HCEC 1CT (cell line): ENCODE results near the gene NRG2.

Source experiments
- DNase-seq: peaks from one replicate; pipeline ENCODE4 v3.0.0-alpha.2; 2017

The NRG2 gene

DNA sequence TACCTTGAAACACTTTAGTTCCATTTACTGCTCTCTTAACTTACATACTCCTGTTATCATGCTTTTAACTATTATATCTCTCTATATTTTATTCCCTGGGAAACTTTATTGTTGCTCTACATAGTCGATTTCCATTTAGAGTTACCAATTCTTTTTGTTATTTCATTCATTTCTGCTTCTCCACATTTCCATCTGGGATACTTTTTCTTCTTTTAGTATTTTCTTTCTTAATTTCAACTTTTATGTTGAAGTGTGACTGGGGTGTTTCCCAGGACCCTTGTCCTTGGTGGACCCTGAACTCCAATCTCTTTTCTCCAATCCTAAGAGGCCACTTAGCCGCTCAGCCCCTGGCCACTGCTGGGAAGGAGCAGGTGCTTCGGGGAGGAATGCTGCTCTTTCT lies 211.5 kb downstream of the NRG2 start:
- DNase-seq: no peak

DNA sequence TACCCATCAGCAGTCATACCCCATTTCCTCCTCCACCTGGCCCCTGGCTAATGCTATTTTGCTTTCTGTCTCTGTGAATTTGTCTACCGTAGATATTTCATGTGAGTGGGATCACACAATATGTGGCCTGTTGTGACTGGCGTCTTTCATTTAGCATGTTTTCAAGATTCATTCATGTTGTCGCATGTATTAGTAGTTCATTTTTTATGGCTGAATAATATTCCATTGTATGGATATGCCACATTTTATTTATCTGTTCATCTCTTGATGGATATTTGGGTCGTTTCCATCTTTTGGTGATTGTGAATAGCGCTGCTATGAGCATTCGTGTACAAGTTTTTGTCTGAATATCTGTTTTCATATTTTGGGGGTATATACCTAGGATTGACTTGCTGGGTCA lies 213.6 kb downstream of the NRG2 start:
- no peak for DNase-seq

DNA sequence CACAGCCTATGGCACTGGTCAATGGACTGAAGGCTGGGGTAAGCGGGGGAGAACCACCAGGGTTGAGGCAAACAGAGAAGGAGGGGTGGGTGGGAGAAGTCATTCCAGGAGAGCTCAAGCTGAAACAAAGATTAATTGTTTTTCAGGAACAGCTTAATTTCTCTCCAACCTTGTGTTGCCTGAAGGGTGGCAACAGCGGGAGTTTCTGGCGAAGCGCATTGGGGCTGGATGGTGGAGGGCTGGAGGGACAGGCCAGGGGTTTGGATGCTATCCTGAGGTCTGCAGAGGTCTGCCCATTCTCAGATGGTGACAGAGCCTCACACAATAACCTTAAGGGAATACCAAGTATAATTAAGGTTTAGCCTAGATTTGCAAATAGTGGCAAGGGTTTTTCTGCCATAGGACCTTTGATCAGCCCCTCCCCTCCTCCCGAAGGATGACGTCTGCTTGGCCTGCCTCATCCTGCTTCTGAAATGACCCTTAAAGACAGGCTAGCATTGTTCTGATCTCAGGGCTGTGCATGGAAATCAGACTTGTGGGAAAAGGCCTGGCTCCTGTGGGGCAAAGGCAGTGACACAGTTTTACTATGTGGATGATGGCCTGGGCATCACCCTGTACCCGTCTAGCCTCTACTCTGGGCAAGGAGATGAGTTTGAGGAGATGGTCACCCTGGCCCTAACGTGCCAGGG lies 214.7 kb downstream of the NRG2 start:
- no peak for DNase-seq

DNA sequence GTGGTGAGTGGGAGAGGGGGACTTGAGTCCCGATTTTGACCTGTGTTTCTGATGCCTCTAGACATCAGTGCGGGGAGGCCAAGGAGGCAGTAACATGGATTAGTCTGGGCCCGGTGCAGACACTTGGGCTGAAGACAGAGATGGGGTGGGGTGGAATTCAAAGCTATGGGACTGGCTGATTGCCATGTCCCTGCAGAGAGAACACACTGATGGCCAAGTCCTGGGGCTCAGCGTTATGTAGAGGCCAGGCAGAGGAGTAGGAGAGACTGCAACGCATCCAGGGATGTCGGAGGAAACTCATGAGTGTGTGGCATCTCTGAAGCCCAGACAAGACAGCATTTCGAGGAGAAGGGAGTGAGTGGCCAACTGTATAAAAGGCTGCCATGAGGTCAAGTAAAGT lies 217.4 kb downstream of the NRG2 start:
- no peak for DNase-seq

DNA sequence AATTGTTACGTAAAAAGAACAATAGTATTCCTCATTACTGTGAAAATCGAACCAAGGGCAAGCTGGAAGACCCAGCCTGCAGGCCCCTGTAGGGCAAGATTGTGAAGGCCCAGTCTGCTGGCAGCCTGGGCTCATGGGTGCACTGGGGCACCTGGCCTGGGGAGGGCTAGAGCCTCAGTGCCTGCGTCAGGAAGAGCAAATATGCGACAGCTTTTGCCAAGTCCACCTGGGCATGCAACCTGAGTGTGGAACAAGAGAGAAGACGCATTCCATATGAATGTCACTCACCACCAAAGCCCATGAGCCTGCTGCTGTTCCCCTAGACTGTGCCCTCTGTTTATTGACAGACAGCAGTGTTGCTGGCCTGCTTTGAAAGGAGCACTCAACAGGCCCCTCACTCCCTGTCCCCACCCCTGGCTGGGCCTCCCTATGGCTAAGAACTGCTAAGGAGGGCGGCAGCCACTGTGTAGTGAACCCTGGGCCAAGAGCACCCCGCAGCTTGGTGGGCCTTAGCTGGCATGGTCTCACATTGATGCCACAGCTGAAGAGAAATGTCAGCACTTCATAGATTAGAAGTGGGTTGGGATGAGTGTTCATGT lies 219.2 kb downstream of the NRG2 start:
- DNase-seq: no peak

DNA sequence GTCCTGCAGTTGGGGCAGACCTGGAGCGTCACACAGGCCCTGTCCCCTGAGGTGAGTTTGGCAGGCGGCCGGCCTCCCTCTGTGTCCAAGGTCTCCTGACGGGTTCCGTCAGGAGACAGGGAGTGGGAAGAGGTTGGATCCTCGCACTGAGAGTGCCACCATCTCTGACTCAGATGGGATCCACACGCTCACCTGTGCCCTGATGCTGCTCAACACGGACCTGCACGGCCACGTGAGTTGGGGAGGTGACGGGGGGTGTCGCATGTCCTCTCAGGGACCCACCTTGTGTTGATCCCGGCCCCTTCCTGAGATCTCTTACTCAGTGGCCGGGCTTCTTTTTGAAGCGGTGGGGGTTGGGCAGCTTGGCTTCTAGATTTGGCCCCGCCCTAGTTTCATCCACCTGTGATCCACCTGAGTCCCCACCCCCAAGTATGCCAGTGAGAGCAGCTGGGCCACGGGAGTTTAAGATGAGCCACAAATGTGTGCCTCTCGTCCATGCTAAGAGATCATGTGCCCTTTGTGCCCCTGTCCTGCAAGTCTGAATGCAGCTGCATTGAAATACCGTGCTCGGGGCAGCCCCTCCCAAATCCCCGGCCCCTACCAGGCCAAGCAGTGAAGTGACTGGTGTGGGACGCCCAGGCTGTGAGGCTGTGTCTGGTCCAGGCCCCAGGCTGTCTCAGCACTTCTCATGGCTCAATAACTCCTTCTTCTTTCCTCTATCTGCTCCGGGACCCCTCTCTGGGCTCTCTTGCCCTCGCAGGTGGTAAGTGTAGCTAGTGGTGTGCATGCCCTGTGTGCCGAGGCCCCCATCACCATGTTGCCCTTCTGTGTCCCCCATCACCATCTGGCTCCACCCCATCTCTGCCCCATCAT lies 220.3 kb downstream of the NRG2 start:
- DNase-seq: no peak

DNA sequence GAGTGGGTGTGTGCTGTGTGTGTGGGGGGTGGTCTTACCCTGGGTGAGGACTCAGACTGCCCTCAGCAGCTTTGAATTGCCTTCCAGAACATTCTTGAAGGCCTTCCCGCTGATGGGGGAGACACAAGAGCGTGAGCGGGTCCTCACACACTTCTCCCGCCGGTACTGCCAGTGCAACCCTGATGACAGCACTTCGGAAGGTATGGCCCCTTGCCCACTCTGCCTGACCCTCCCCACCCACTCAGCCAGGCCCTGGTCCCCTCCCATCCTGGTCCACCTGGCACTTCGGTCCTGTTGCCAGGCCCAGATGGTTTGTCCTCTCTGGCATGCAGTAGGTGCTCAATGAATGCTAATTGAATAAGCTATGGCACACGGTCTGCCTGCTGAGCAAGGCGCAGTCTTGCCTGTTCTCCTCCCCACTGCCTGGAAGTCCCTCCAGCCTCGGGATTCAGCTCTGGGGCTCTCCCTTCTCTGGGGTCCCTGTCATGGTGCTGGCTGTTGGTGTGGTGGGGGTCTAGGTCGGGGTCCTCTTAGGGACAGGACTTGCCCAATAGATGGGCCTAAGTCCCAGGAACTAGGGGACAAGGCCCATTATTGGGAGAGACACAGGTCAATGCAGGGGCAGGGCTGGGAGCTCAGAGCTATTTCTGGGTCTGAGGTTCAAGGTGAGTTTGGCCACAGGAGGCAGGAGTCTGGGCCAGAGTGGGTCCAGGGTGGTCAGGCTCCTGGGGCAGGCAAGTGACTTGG lies 221.1 kb downstream of the NRG2 start:
- no peak for DNase-seq

DNA sequence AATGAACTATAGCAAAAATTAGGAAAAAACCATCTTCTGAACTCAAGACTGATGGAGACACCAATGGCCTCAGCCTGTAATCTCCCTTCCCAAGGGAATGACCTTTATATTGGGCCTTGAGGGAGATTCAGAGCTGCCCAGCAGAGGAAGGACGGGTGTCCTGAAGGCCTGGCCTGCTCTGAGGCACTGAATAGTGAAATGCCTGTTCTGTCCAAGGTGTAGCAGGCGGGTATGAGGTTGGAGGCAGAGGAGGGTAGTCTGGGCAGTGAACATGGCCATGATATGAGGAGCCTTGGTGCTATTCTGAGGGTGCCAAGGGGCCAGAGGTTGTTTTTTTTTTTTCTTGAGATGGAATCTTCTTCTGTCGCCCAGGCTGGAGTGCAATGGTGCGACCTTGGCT lies 222.5 kb downstream of the NRG2 start:
- no peak for DNase-seq

DNA sequence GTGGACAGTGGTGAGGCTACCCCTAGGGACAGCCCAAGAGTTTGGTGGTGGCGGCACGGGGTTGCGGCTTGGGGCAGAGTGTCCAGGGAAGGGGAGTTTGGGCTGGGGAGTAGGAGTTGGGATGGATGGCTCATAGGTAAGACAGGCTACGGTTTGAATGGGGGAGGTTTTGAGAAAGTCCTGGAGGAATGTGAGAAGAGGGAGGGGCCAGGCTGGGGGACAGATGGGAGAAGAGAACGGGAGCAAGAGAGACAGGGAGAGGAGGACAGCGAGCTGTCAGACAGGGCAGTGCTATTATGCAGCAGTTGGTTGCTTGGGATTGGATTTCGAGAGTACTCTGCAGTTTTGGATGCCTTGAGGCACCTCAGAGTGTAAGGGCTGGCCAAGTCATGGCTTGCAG lies 223.0 kb downstream of the NRG2 start:
- no peak for DNase-seq

DNA sequence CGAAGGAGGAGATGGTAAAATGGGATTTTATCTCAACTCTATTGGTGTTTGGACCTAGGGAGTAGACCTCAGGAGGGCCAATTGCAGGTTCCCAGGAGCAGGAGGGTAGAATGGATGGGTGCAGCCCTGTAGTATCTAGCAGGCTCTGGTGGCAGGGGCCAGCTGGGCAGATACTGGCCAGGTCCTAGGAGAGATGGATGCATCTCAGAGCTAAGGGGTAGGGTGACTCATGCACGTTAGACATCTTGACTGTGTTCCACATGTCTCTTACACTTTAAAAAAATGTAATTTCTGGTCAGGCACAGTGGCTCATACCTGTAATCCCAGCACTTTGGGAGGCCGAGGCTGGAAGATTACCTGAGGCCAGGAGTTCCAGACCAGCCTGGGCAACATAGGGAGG lies 225.1 kb downstream of the NRG2 start:
- DNase-seq: no peak

DNA sequence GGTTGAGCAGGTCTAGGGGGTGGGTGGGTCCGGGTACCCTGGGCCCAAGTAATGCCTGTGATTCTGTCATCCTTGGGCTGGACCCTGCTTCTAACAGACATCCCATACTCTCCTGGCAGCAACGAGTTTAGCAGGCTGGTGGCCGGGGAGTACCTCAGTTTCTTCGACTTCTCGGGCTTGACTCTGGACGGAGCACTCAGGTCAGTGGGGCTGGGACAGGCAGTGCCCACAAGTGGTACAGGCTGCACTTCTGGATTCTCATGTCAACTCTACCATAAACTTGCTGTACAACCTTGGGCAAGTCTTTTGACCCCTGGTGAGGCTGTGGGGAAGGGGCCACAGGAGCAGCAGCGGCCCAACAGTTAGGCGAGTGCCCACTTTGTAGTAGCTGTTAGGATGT lies 225.7 kb downstream of the NRG2 start:
- DNase-seq: no peak

DNA sequence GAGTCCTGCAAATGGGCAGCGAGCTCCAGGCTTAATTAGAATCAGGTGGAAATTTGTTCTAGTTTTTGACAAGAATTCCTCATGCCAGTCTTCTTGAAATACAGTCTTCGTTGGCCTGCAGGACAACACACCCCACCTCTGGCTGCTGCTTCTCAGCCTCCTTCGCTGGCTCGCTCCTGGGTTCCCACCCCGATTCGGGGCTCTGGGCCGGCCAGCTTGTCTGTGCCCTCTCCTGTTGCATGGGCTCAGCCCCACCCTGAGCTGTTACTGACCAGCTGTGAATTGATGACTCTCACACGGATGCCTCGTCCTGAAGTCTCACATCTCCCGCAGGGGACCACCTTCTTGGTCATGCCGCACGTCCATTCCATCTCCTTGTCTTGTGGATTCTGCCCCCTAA lies 226.5 kb downstream of the NRG2 start:
- no peak for DNase-seq

DNA sequence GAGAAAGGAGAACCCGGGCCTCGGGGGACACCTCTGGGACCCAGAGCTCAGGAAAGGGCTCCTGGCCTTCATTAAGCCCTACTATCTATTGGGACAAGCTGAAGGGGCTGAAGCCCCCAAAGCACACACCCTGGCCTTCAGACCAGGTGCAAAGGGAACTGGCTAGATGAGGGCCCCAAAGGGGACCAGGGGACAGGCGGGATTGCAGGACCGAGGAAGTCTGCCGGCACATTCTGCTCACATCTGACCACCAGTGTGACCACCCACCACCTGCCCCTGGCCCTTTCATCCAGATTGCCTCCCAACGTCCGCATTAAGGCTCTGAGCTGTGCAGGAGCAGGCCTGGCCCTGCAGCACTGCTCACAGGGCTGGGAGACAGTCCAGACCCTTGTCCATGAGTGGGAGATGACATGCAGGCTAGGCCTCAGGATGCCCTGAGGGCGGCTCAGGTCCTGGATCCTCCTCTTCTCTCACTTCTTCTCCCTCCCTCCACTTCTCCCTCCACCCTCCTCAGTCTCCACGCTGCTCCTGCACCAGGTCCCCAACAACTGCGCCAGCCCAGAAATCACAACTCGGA lies 228.3 kb downstream of the NRG2 start:
- no peak for DNase-seq

DNA sequence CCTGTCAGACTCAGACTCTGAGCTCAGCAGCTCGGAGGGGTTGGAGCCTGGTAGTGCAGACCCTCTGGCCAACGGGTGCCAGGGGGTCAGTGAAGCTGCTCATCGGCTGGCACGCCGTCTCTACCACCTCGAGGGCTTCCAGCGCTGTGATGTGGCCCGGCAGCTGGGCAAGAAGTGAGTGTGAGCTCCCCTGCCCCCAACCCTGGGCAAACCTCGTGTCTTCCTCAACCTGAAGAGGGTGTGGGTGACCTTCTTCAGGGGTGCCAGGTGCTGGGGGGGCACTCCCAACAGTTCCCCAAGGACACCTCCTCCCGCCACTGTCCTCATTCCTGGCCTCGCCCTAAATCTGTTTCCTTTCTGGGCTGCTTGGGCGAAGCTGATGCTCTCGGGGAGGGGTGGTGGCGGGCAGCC lies 228.9 kb downstream of the NRG2 start:
- no peak for DNase-seq

DNA sequence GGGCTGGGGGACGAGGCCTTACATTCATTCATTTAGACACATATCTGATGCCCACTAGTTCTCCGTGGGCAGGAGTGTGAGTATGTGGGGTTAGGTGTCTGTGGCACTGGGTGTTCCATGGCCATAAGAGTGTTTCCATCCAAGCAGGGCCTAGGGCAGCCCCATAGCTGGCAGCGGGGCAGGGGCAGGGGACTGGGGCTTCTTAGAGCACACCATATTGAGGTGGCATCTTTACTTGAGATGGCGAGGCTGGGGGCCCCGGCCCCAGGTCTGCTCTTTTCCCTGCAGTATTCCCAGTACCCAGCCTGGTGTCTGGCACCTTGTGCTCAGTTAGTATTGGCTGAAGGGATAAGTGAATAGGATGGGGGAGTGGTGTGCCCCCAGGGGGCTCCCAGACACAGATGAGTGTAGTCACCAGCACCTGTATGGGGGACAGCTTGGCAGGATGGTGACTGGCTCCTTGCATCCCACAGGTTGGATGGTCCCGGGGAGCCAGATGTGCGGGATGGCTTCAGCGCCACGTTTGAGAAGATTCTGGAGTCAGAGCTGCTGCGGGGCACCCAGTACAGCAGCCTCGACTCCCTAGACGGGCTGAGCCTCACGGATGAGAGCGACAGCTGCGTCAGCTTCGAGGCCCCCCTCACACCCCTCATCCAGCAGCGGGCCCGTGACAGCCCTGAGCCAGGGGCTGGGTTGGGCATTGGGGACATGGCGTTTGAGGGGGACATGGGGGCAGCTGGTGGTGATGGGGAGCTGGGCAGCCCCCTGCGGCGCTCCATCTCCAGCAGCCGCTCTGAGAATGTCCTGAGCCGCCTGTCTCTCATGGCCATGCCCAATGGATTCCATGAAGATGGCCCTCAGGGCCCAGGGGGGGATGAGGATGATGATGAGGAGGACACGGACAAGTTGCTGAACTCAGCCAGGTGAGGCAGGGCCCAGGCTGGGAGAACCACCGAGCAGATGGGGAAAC lies 230.0 kb downstream of the NRG2 start:
- no peak for DNase-seq

DNA sequence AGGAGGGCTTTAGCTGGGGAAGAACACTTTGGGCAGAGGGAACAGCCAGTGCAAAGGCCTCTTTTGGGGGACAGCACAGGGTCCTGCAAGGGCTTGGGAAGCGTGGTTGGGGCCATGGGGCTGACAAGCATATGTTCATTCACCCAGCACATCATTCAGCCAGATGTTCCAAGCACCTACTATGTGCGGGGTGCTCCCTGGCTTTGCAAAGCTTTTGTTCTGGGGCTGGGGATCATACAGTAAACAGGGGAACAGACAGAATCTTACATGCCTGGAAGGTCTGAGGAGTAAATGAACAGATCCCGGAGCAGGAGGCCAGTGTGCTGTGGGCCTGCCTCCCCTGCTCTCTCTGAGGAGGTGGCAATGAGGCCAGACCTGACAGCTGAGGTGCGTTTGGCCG lies 230.8 kb downstream of the NRG2 start:
- DNase-seq: no peak

DNA sequence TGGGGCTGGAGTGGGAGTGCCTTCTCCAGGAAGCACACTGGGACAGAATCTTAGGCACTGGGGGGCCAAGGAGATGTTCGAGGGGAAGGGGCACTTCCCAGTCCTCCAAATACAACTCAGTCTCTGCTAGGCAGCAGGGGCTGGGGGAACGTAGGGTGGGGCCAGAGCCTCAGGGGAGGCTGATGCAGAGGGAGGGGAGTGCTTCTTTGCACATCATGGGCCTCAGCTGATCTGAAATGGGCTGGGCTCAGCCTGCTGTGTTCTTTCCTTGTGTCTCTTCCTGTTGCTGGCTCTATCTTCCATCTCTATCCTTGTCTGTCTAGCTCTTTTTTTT lies 231.9 kb downstream of the NRG2 start:
- DNase-seq: no peak

DNA sequence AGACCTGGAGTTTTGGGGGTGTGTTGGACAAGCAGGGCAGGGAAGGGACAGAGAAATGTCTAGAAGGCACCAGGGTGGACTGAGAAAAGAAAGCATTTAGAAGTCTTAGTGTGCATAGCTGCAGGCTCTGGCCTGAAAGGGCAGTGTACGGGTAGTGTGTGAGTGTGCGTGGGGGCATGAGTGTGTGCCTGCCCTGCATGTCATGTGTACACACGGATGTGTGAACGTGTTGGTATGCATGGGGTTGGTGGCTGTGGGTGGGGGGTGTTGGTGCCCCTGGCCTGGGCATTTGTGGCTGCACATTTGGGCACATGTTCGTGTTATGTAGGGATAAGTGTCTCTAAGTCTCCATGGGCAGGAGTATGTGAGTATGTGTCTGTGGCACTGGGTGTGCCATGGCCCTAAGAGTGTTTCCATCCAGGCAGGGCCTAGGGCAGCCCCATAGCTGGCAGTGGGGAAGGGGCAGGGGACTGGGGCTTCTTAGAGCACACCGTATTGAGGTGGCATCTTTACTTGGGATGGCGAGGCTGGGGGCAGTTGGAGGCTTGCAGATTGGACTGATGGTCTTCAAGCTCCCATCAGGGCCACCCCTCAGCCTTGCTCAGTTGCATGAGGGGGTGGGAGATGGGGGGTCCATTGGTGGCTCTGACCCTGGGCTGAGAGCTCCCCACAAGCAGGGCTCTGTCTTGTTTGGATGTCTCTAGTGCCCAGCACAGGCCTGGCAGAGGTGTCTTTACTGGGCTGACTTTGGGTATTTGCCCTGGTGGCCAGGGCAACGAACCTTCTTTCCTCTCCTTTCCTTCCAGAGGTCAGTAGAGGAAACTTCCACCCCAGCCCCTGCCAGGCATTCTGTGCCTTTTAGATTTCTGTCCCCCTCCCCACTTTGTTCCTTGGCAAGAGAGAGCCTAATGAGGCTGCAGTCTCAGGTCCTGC lies 232.5 kb downstream of the NRG2 start:
- no peak for DNase-seq

DNA sequence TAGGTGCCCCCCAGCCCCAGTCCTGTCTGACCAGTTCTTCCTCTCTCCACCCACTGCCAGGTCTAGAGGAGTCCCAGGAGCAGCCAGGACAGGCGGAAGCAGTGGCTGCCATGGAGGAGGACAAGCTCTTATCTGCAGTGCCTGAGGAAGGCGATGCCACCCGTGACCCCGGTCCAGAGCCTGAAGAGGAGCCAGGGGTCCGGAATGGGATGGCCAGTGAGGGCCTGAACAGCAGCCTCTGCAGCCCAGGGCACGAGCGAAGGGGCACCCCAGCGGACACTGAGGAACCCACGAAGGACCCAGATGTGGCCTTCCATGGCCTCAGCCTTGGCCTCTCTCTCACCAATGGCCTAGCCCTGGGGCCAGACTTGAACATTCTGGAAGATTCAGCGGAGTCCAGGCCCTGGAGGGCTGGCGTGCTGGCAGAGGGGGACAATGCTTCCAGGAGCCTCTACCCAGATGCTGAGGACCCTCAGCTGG lies 233.7 kb downstream of the NRG2 start:
- DNase-seq: no peak

DNA sequence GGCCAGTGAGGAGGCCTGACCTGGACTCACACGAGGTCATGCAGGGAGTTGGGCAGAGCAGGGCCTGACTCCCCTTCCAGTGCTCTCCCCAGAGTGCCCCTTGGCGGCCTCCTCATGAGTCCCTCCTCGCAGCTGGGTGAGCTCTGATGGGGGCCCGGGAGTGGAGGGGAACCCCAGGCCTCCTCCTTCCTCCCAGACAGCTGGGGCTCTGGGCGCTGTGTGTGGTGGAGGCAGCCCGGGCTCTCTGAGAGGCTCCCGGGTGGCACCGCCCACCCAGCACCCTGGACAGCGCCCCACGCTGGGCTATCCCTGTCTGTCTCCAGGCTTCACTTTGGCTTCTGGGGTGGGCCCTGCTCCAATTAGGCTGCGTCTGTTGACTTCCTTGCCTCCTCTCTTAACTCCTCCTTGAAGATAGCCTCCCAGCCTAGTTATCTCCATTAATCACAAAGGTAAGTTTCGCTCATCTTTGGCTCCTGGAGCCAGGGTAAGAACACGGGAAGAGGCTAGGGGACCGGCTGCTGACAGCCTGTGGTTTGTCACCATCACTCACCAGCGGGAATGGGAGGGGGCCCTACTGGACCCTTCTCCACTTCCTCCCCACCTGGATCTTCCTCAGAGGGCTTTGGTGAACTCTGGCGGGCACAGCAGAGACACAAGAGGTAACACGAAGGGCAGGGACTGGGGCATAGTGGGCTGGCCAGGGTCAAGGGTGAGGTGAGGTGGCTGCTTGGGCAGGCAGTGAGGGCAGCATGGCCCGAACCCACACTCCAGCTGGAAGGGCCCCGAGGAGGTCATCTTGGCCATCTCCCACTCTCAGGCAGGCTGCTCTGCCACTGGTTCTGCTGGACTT lies 234.4 kb downstream of the NRG2 start:
- no peak for DNase-seq
